Suppressor macrophage treated with lipopolysaccharide for 4 hours (primary cell): ENCODE results near the gene ZNF865.
A peak's percentile ranks its signal among the peaks of the same experiment; 100 is the strongest.

Experiments used
- DNase-seq: peaks from one replicate; pipeline ENCODE4 v3.0.0-alpha.2; 2020

ZNF865 gene

GRCh38 chr19:55647732-55648584 is 42.5 kb downstream of the ZNF865 start, which contains the start of gene CCDC106:
CCDC106 (plus strand) TSS chr19:55648212; CDS start chr19:55649047, 835 bp downstream.
- DNase-seq = peak; percentile 49

DNA sequence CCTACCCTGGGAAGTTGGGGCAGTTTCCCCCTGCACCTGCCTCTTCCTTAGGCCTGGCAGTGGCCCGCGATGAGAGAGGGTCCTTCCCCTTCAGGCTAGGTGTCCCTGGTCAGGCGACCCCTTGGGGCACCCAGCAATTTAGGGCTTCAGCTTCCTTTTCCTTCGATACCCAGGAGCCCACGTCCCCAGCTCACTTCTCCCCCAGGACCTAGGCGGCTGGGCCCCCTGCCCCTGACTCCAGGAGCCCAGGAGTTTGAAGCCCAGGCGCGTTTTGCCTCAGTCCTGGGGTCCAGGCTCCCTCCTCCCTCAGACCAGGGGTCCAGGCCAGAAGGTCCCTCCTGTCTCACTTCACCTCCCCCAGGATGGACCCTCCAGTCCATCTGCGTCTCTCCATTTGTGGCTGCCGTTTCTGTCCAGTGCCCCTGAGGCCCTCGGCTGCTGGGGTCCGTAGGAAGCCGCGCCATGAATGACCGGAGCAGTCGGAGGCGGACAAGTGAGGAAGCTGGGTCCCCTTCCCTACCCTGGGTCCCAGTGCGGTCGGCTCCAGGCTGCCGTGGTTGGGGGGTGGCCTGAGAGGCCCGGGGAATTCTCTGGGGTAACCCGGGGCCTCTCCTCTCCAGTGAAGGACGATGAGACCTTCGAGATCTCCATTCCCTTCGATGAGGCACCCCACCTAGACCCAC is 43.3 kb downstream of the ZNF865 start:
- DNase-seq = no peak

DNA sequence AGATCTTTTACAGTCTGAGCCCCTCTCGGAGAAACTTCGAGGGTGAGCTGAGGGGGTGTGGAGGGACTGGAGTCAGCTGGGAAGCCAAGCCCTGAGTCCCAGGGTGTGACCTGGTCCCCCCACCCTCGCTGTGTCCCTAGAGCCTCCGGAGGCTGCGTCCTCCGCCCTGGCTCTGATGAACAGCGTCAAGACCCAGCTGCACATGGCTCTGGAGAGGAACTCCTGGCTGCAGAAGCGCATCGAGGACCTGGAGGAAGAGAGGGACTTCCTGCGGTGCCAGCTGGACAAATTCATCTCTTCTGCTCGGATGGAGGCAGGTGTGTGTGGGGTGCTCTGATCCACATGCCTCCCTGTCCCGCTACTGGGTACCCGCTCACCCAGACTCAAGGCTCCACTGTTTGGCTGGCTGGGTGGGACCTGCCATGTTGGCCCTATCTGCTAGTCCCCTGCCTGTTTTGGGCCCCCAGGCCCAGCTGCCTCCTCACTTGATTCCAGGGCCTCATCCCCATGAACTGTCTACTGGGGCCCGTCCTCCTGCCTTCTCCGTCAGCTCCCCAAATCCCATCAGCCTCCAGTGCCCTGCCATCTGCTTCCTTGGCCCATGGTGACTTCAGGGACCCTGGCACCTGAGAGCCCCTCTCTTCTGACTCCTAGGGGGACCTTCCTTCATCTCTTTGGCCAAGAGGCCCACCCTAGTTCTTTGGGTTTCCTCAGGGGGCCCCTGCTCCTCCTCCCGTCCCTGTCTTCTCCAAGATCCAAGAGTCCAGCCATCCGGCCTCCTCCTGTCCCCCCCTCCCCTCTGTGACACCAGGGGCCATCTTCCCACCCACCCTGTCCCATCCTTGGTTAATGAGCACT is 44.0 kb downstream of the ZNF865 start:
- DNase-seq = no peak

DNA sequence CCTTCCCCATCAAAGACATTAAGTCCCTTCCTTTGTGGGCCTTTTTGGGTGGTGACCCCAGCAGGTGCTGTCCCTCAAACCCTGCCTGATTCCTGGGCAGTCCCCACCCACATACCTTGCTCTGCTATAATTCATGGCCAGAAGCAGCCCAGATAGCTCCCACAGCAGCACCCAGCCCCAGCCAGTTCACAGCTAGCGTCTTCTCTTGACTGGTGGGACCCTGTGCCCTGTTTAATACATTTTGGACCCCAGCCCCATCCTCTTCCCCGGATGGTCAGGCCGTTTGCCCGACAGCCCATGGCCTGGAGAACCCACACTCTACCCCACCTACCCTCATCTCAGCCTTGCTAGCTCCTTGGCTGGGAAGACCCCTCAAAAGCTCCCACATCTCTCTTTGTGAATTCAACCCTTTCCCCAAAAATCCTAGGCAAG is 44.7 kb downstream of the ZNF865 start:
- DNase-seq = no peak

DNA sequence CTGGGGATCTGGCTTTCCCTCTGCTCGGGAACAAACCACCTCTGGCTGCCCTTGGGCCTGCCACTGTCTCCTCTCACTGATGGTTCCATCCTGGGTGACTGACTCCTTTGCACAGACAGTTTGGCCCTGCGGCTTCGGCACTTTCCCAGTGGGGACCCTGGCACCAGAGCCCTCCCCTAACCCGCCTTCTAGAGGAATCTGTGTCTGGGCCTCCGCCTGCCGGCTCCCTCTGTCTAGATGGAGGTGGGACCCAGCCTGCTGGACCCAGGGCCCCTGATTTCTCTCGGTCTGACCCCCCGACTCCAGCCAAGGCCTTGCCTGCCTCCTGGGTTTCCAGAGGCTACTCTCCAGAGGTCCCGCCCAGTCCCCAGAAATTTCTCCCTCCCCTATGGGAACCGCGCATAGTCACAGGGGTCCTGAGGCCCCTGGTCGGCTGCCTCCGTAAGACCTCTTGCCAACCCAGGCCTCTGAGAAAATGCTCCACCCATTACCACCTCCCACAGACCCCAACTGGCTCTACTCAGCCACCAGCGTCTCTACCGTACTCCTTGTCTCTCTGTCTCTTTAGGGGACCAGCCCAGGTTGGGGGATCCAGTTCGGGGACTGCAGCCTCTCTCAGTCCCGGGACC is 45.3 kb downstream of the ZNF865 start:
- no peak for DNase-seq

DNA sequence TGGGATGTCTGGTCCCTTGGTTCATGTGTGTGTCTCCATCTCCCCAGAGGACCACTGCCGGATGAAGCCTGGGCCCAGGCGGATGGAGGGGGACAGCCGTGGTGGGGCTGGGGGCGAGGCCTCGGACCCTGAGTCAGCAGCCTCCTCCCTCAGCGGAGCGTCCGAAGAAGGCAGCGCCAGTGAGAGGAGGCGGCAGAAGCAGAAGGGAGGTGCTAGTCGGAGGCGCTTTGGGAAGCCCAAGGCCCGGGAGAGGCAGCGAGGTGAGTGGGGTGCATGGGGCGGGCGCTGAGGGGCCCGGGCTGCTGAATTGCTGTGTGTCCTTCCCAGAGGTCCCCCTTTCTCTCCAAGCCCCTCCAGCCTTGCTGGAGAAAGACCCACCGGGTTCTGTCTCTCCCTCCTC is 45.8 kb downstream of the ZNF865 start:
- no peak for DNase-seq

DNA sequence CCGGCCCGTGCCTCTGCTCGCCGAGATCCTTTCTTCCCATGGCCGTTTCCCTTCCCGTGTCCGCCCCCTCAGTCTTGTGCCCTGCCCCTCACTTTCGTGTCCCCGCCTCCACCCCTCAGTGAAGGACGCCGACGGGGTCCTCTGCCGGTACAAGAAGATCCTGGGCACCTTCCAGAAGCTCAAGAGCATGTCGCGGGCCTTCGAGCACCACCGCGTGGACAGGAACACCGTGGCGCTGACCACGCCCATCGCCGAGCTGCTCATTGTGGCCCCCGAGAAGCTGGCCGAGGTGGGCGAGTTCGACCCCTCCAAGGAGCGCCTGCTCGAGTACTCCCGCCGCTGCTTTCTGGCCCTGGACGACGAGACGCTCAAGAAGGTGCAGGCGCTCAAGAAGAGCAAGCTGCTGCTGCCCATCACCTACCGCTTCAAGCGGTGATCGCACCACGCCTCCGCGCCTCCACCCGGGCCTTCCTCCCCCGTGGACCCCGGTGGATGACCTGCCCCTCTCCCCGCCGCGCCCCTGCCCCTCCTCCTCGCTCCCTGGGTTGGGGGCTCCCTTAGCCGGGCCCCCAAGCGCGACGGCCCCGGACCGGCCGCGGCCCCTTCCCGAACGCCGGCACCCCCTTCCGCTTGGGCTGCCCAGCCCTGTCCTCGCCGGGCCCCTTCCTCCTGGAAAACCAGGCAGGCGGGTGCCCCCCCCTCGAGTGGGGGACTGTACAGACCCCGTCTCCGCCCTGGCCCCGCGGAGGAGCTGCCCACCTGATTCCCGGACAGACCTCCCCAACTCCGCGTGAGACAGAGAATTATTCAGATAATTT is 47.1 kb downstream of the ZNF865 start:
- no peak for DNase-seq

DNA sequence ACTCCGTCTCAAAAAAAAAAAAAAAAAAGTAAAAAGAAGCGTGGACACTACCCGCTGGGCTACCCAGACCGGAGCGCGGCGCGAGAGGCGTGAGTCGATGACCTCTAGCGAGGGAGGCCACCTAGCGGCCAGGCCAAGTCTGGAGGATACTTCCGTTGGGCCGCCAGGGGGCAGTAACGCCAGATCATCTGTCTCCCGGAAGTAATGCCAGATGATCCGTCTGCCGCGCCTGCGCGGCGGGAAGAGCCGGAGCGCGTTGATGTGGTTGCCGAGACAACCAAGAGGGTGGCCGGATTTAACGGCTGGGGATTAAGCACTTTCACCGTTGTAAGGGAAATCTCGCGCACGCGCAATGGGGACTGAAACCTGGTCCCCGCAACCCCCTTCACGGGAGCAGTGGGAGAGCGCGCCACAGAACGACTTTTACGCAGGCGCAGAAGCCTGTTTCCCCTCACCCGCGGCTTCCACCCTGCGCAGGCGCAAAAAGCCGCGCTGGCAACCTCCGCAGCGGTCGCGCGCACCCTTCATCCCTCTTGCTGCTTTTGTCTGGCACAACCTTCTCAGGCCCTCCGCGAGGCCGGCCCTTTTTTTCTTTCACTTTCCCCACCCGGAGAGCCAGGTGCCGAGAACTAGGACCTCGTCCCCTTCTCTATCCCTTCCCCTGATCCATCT is 48.3 kb downstream of the ZNF865 start:
- peak; percentile 98 for DNase-seq

- DNase-seq = peak; percentile 100
Observed at GRCh38 chr19:55654323-55654867, 48.9 kb downstream of the ZNF865 start.

GRCh38 chr19:55654868-55655647 is 49.6 kb downstream of the ZNF865 start, which contains the start of gene U2AF2:
U2AF2 (plus strand) TSS chr19:55655035; CDS start chr19:55655105, 70 bp downstream.
- peak; percentile 98 for DNase-seq

DNA sequence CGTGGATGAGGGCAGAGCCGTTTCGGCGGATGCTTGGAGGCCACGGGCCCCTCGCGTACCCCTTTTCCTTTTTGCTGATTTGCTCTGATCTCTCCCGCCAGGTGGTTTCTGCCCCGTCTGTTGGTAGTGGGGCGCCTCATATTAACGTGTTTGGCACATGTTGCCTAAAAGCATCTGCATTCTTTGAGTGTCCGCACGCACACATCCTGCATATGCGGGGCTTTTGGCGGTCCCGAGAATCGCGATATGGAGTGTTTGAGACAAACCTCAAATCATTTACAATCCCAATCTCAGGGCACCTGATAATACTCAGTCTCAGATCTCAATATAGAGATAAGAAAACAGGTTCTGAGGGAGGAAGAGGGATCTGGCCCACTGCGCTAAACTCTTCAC is 50.2 kb downstream of the ZNF865 start:
- no peak for DNase-seq

DNA sequence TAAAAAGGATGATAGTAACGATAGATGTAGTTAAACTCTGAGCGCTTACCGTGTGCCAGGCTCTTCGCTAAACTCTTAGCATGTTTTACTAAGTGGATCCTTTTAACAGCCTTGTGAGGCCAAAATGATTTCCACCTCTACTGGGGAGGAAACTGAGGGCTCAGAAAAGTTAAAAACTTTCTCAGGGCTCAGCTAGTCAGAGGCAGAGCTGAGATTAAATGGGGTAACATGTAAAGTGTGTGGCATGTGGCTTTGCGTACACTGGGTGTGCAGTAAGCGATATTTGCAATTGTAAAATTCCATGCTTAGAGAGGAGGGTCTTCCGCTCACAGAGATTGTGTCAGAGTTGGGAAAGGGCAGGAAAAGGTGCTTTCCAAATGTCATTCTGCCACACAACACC is 51.1 kb downstream of the ZNF865 start:
- no peak for DNase-seq

DNA sequence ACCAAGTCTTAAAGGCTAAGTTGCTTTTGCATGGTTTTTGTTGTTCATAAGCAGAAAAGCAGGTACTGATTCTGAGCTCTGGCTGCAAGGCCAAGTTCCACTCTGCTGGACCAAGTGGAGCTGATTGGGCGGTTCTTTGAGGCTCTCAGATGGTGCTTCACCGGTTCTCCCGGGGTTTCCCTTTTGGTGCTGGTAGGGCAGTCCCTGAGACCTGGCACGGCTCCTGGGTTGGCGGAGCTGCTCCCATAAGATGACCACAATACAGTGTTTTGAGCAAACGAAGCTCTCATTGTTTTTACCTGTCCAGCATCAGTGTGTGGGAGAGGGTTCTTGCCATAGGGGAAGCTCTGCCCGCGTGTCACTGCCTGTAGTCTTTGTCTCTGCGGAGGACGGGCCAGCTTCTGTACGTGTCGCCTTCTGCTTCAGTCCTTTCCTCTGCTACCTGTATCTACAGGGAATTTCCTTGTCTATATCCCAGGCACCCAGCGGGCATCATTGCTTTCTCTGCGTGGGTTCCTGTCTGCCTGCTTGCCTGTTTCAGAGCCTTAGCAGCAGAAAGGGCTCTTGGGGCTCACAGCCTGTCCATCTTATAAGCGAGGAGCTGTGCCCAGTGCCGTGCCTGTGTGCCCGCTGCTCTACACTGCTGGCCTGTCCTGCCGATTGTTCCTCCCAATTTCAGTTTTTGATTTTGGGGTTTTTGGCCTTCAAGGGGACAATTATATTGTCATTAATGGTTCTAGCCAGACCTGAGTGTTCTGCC is 51.7 kb downstream of the ZNF865 start:
- DNase-seq = no peak

DNA sequence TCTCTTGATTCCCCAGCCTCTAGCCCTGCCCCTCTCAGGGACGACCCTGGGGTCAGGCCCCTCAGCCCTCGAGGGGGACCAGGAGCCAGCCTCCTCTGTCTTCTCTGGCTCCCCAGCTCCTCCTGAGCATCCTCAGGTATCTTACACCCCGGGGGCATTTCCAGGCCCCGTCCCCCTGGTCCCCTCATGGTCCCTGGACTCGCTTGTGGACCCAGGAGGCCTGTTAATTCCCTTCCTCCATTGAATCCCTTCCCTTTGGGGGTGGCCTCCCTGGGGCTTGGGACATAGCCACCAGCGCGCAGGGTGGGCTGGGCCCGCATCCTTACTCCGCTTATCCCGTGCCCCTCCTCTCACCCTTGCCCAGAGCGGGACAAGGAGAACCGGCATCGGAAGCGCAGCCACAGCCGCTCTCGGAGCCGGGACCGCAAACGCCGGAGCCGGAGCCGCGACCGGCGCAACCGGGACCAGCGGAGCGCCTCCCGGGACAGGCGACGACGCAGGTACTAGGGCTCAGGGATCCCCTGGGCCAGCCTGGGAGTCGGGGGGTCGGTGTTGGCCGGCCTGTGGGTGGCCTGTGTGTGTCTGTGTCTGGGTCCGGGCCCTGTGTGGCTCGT is 53.5 kb downstream of the ZNF865 start:
- no peak for DNase-seq

GRCh38 chr19:55659822-55660221 is 54.4 kb downstream of the ZNF865 start:
- no peak for DNase-seq

GRCh38 chr19:55660404-55660803 is 55.0 kb downstream of the ZNF865 start:
- no peak for DNase-seq

GRCh38 chr19:55660991-55661390 is 55.5 kb downstream of the ZNF865 start:
- no peak for DNase-seq

- DNase-seq = no peak
Observed at GRCh38 chr19:55661826-55662225, 56.4 kb downstream of the ZNF865 start.
